ENCODE results near the gene USP5. TPM values are rescaled to one million over a fixed set of nuclear protein-coding genes. Genes with fewer than 3 reads are reported as not detected.

Gene USP5
- total and polyA plus RNA-seq, 2 donors (not counting 1 experiment from before 2014, with no cell fraction given) = 35.1 to 59.7 TPM

DNA sequence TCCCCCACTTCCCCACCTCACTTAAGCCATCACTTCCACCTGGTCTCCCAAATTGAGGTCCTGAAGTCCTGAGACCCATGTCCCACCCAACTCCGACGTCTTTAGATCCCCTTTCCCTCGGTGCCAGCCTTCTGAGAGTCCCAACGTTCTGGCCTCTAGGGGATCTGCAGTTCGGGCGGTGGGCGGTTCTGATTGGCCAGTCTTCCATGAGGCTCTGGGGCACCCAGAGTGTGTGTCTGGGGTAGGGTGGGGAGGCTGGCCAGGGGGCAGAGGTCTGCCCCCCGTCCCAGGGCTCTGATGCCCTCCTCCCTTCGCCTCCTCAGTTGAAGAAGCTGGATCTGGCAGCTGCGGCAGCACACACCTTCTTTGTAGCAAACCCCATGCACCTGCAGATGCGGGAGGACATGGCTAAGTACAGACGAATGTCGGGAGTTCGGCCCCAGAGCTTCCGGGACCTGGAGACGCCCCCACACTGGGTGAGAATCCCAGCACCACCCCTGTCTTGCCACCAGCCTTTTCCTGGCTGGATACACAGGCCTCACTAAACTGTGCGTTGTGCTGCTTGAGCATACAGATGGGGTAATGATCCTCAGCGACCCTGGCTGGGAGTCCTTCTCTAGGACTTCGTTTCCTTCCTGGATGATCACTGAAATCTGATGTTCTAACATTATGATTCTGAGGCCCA lies 22.3 kb upstream of the USP5 start:
- peaks cover 71% of the 10 kb centered on the region for H3K27me3 Mint-ChIP-seq

More for the DNA sequence above, 22.3 kb upstream of the USP5 start:
- H2AFZ ChIP-seq (ENCODE audit: insufficient read depth, low read depth, low read length, poor library complexity, severe bottlenecking) = peak overlapping the region; percentile 91
- peak overlapping the region; percentile 100 for H3K4me2 ChIP-seq (replicated peaks; ENCODE audit: low read depth, low read length, poor library complexity, severe bottlenecking)
- H3K4me3 ChIP-seq (ENCODE audit: control extremely low read depth in 1 of 5, extremely low read depth in 1 of 5, insufficient read depth in 1 of 5, low read depth in 2 of 5, low read length in 4 of 5) = peak overlapping the region in 4 of 5 experiments; percentile 52 to 73 (median 62)
- 77% methylated on average over 15 of the region's 19 CpGs for WGBS (ENCODE audit: insufficient coverage)
- no peaks in the 10 kb centered on the region for H3K9me3 Mint-ChIP-seq (ENCODE audit: insufficient read depth)
- peak overlapping the region; percentile 80 for H3K9ac ChIP-seq (ENCODE audit: low read length)
- TF ChIP-seq EZH2 (IDR thresholded peaks at IDR 0.05; ENCODE audit: borderline replicate concordance, insufficient read depth, low read depth, low read length, poor library complexity, severe bottlenecking) = no peak
- TF ChIP-seq, protein P1, sequence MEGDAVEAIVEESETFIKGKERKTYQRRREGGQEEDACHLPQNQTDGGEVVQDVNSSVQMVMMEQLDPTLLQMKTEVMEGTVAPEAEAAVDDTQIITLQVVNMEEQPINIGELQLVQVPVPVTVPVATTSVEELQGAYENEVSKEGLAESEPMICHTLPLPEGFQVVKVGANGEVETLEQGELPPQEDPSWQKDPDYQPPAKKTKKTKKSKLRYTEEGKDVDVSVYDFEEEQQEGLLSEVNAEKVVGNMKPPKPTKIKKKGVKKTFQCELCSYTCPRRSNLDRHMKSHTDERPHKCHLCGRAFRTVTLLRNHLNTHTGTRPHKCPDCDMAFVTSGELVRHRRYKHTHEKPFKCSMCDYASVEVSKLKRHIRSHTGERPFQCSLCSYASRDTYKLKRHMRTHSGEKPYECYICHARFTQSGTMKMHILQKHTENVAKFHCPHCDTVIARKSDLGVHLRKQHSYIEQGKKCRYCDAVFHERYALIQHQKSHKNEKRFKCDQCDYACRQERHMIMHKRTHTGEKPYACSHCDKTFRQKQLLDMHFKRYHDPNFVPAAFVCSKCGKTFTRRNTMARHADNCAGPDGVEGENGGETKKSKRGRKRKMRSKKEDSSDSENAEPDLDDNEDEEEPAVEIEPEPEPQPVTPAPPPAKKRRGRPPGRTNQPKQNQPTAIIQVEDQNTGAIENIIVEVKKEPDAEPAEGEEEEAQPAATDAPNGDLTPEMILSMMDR (IDR thresholded peaks at IDR 0.05) = no peak
- no peak for DNase-seq
- H3K4me1 ChIP-seq (ENCODE audit: control insufficient read depth in 2 of 2, insufficient read depth in 2 of 2, low read length in 2 of 2) = peaks cover 23 to 29% of the 10 kb centered on the region in 2 donors
- H3K27ac ChIP-seq (ENCODE audit: low read length in 2 of 2) = no peak overlapping the region
- H3K9me3 ChIP-seq (ENCODE audit: control extremely low read depth in 1 of 3, control insufficient read depth in 2 of 3, insufficient read depth in 1 of 3, low read length in 2 of 3) = peaks cover 0 to 11% (median 0%) of the 10 kb centered on the region in 3 donors
- H3K27ac Mint-ChIP-seq = no peak overlapping the region
- H3K79me2 ChIP-seq (ENCODE audit: control insufficient read depth, insufficient read depth, low read length) = no peaks in the 10 kb centered on the region
- peaks cover 0 to 64% (median 33%) of the 10 kb centered on the region in 4 experiments for H3K27me3 ChIP-seq (replicated peaks in 1 of 4; ENCODE audit: control extremely low read depth in 1 of 4, control insufficient read depth in 3 of 4, insufficient read depth in 4 of 4, low read length in 3 of 4)
- peak overlapping the region; percentile 93 for H3K4me3 Mint-ChIP-seq
- ChIA-PET CTCF (interaction anchor here (1.0 to 1.8 kb wide), 5 partner anchors 10 to 77 kb away, joined by 3 to 5 read pairs (median 4); partner anchors contain the start of genes CDCA3, MLF2 and USP5), POLR2A (interaction anchor here (1.3 to 1.5 kb wide), 3 partner anchors 43 to 106 kb away, joined by 3 to 4 read pairs (median 3); partner anchors contain the start of genes COPS7A, MLF2 and SPSB2)
- no peak for ATAC-seq (ENCODE audit: low read depth)
- H4K20me1 ChIP-seq (ENCODE audit: control insufficient read depth, insufficient read depth, low read length, poor library complexity, severe bottlenecking) = peaks cover 11% of the 10 kb centered on the region
- no peaks in the 10 kb centered on the region for H3K36me3 ChIP-seq (replicated peaks in 1 of 2; ENCODE audit: control extremely low read depth in 1 of 2, control insufficient read depth in 1 of 2, extremely low read depth in 1 of 2, insufficient read depth in 2 of 2, low read length in 1 of 2)
- peaks cover 21% of the 10 kb centered on the region for H3K4me1 Mint-ChIP-seq
- intact Hi-C loops (cut with micrococcal nuclease) = no loop called here

Data from B cell (primary cell).